Astrocyte of the spinal cord (primary cell): ENCODE measurements around the gene ADGRG7.

Experiments
- DNase-seq: peaks from one replicate; pipeline ENCODE4 v3.0.0; 2011; ENCODE audit warnings: low read depth, low spot score
- H3K4me3 ChIP-seq: 2 replicates; pipeline ENCODE4 v1.5.1; 2011; ENCODE audit warnings: low read depth, mild to moderate bottlenecking, low read length, moderate library complexity
- CTCF ChIP-seq: IDR thresholded peaks from 2 replicates; pipeline ENCODE4 v1.5.1; 2012; ENCODE audit warnings: low read depth, mild to moderate bottlenecking, low read length, inconsistent platforms
- in situ Hi-C: cut with HindIII; loops from 2 replicates; pipeline ENCODE4 v1.10.0; 2017; ENCODE audit warnings: low sequenced_read_pairs

ADGRG7 gene

DNA sequence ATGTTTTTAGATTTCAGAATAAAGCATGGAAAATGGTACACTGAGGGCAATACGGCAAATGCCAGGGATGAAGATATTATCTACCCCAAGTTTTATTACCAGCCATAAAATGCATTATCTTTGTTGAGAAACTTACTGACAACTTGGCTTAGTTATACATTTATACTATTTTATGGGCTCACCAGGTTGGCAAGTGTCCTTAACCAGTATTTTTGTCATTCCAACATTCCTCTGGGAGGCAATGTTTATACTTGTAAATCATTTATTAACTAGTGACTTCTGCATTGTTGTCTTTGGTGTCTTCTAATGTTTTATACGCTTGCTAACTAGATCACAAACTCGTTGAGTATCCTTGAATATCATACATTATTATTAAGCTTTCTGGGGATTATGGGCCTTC, 18.0 kb upstream of the ADGRG7 start:
- no peak overlapping the region for H3K4me3 ChIP-seq
- DNase-seq: no peak
- in situ Hi-C loops: no loop called here
- no peak for TF ChIP-seq CTCF

- no peak for DNase-seq
- no peak overlapping the region for H3K4me3 ChIP-seq
- in situ Hi-C loops: no loop called here
- no peak for TF ChIP-seq CTCF
These were observed 9.0 kb upstream of the ADGRG7 start for GRCh38 chr3:100600181-100601042.

- no peak overlapping the region for H3K4me3 ChIP-seq
- no peak for TF ChIP-seq CTCF
- DNase-seq: peak; percentile 14
- in situ Hi-C loops: no loop called here
These were observed 6.6 kb upstream of the ADGRG7 start for GRCh38 chr3:100602506-100603444.

- peak; percentile 49 for DNase-seq
- no peak overlapping the region for H3K4me3 ChIP-seq
- in situ Hi-C loops: no loop called here
- TF ChIP-seq CTCF: peak; percentile 69
These were observed 5.9 kb upstream of the ADGRG7 start for GRCh38 chr3:100603469-100603868.

DNA sequence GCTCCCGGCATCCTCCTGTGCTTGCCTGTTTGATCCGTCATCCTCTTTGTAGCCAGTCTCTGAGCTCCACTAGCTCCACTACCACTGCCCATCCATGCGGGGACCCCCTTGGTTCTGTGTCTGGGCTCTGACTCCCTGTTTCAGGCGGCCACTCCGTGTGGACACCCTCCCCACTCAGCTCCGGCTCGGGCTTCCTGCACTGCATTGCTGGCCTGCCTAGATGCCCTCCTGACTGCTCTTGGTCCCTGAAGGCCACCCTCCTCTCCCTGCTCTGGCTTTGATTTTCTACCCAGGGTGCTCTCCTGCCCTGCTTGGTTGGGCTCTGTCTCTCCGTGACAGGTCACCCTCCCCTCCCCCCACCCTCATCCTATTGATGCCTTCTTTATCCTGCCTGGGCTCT, 4.0 kb upstream of the ADGRG7 start:
- no peak for TF ChIP-seq CTCF
- in situ Hi-C loops: no loop called here

DNA sequence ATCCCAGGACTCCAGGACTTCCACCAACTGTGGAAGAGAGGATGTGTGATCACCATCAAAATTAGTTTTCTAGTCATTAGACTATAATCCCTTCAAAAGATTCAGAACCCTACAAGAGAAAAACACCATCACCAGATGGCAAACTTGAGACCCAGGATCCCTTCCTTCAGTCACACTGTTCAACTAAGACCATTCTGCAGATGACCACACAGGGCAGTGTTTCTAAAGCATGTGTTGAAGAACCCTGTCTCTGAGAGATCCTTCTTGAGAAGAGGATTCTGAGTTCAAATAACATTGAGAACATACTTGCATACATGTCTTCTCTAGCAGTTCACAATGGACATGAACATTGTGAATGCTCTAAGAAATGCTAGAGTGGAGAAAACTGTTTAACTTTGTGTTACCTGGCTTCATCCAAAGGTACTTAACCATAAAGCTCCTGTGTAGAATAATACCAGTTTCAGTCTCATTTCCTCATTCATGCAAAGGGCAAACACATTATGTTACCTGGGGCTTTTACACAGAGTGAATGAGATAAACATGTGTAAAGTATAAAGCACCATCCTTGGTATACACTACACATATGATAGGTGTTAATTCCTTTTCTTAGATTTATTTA, 2.4 kb upstream of the ADGRG7 start:
- DNase-seq: no peak
- no peak for TF ChIP-seq CTCF
- in situ Hi-C loops: no loop called here
- no peak overlapping the region for H3K4me3 ChIP-seq

More for the DNA sequence above, 4.0 kb upstream of the ADGRG7 start:
- H3K4me3 ChIP-seq: no peak overlapping the region
- DNase-seq: no peak
